Measurements from ENCODE around the gene MGAM2.

DNA sequence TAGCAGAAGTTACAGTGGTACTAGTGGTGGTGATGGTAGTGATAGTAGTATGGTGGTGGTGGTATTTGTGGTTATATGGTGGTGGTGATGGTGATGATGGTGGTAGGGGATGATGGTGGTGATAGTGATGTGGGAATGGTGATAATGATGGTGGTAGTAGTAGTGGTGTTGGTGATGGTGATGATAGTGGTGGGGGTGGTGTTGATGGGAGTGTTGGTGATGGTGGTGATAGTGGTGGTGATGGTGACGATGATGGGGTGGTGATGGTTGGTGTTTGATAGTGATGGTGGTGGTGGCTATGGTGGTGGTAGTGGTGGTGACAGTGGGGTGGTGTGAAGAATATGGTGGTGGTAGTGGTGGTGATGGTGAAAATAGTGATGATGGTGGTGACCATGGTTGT is 27.9 kb upstream of the MGAM2 start:
- TF ChIP-seq GTF2F1 (IDR thresholded peaks at IDR 0.05; ENCODE audit: borderline replicate concordance, low read depth, low read length) (no peak), NANOG (IDR thresholded peaks at IDR 0.05; ENCODE audit: insufficient read depth, low read depth, low read length, poor library complexity, severe bottlenecking) (no peak), SAP30 (IDR thresholded peaks at IDR 0.05; ENCODE audit: insufficient read depth, insufficient replicate concordance, low read length) (no peak), ASH2L (IDR thresholded peaks at IDR 0.05; ENCODE audit: low read length) (no peak), ZNF274 (IDR thresholded peaks at IDR 0.05; ENCODE audit: borderline replicate concordance, extremely low read depth, low read length) (no peak), NRF1 (IDR thresholded peaks at IDR 0.05; ENCODE audit: low read depth, low read length) (no peak), YY1 (IDR thresholded peaks at IDR 0.05; ENCODE audit: low read depth, low read length) (no peak), POU5F1 (IDR thresholded peaks at IDR 0.05; ENCODE audit: low read depth, low read length) (no peak), POLR2AphosphoS5 (IDR thresholded peaks at IDR 0.05; ENCODE audit: low read depth, low read length) (no peak), MAFK (IDR thresholded peaks at IDR 0.05; ENCODE audit: low read depth, low read length) (no peak)
- TF ChIP-seq, protein P1, sequence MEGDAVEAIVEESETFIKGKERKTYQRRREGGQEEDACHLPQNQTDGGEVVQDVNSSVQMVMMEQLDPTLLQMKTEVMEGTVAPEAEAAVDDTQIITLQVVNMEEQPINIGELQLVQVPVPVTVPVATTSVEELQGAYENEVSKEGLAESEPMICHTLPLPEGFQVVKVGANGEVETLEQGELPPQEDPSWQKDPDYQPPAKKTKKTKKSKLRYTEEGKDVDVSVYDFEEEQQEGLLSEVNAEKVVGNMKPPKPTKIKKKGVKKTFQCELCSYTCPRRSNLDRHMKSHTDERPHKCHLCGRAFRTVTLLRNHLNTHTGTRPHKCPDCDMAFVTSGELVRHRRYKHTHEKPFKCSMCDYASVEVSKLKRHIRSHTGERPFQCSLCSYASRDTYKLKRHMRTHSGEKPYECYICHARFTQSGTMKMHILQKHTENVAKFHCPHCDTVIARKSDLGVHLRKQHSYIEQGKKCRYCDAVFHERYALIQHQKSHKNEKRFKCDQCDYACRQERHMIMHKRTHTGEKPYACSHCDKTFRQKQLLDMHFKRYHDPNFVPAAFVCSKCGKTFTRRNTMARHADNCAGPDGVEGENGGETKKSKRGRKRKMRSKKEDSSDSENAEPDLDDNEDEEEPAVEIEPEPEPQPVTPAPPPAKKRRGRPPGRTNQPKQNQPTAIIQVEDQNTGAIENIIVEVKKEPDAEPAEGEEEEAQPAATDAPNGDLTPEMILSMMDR (IDR thresholded peaks at IDR 0.05; ENCODE audit: control extremely low read depth in 1 of 3, insufficient read depth in 1 of 3, low read depth in 1 of 3, low read length in 3 of 3), result no peak
- TF ChIP-seq, protein P2, sequence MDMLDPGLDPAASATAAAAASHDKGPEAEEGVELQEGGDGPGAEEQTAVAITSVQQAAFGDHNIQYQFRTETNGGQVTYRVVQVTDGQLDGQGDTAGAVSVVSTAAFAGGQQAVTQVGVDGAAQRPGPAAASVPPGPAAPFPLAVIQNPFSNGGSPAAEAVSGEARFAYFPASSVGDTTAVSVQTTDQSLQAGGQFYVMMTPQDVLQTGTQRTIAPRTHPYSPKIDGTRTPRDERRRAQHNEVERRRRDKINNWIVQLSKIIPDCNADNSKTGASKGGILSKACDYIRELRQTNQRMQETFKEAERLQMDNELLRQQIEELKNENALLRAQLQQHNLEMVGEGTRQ (IDR thresholded peaks at IDR 0.05; ENCODE audit: low read length), result no peak
- TF ChIP-seq, protein P3, sequence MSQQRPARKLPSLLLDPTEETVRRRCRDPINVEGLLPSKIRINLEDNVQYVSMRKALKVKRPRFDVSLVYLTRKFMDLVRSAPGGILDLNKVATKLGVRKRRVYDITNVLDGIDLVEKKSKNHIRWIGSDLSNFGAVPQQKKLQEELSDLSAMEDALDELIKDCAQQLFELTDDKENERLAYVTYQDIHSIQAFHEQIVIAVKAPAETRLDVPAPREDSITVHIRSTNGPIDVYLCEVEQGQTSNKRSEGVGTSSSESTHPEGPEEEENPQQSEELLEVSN (IDR thresholded peaks at IDR 0.05), result no peak

Data from H1 (cell line).